HAP-1 (cell line): Measurements from ENCODE around the gene LMAN2L.

Experiments used
- DNase-seq, 2 experiments: peaks; one replicate each; pipeline ENCODE4 v3.0.0-alpha.2; 2016 to 2020; ENCODE audit warnings: low spot score in 2 of 2
- H3K27me3 ChIP-seq: fragments of 250-450 bp; sonication (Bioruptor Pico); 2 replicates; pipeline ENCODE4 v1.5.1; 2020; ENCODE audit warnings: low read depth, mild to moderate bottlenecking, moderate library complexity
- H3K36me3 ChIP-seq: fragments of 250-450 bp; sonication (Bioruptor Pico); replicated peaks from 2 replicates; pipeline ENCODE4 v1.5.1; 2020; ENCODE audit warnings: mild to moderate bottlenecking
- H3K4me1 ChIP-seq: fragments of 250-450 bp; sonication (Bioruptor Pico); 2 replicates; pipeline ENCODE4 v1.5.1; 2020; ENCODE audit warnings: mild to moderate bottlenecking
- H3K4me3 ChIP-seq: fragments of 250-450 bp; sonication (Bioruptor Pico); 2 replicates; pipeline ENCODE4 v1.5.1; 2020; ENCODE audit warnings: mild to moderate bottlenecking, moderate library complexity
- H3K9me3 ChIP-seq: fragments of 250-450 bp; sonication (Bioruptor Pico); 2 replicates; pipeline ENCODE4 v1.5.1; 2020; ENCODE audit warnings: mild to moderate bottlenecking, moderate library complexity
- in situ Hi-C: fragments of 300-500 bp; cut with MboI; formaldehyde crosslinking; loops from 3 replicates; pipeline ENCODE4 v1.14.3; 2020; ENCODE audit warnings: low sequenced_read_pairs, inconsistent platforms, mixed read lengths

LMAN2L gene

GRCh38 chr2:96710985-96711384 is 28.9 kb downstream of the LMAN2L start:
- no peaks in the 10 kb centered on the region for H3K9me3 ChIP-seq
- no peaks in the 10 kb centered on the region for H3K27me3 ChIP-seq
- peaks cover 8% of the 10 kb centered on the region for H3K4me1 ChIP-seq
- DNase-seq, result no peak
- no peak overlapping the region for H3K4me3 ChIP-seq
- in situ Hi-C loops, result no loop called here
- peaks cover 54% of the 10 kb centered on the region for H3K36me3 ChIP-seq

DNA sequence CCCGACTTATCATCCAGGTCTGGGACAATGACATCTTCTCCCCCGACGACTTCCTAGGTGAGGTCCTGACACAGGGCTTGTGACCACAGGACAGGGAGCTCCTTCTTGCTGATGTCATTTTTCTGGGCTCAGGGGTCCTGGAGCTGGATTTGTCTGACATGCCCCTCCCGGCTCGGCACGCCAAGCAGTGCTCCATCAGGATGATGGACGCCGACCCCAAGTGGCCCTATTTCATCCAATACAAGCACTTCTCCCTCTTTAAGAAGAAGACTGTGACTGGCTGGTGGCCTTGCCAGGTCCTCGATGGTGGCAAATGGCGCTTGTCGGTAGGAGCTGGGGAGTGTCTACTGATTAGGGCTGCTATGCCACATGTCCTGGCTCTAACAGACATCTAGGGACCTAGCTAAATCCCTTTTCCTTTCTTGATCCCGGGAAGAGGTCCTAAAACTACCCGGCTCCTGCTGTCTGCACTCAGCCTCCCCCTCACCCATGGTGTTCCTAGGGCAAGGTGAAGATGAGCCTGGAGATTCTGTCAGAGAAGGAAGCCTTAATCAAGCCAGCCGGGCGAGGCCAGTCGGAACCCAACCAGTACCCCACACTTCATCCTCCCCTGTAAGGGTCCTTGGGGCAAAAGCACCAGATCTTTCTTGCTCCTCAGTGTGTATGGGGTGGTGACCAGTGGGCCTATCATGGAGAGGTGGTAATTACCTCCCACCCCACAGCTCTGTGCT is 36.7 kb downstream of the LMAN2L start:
- H3K4me3 ChIP-seq, result no peak overlapping the region
- H3K36me3 ChIP-seq, result peaks cover 27% of the 10 kb centered on the region
- in situ Hi-C loops, result no loop called here
- no peak for DNase-seq
- H3K4me1 ChIP-seq, result no peaks in the 10 kb centered on the region
- H3K27me3 ChIP-seq, result no peaks in the 10 kb centered on the region
- no peaks in the 10 kb centered on the region for H3K9me3 ChIP-seq

DNA sequence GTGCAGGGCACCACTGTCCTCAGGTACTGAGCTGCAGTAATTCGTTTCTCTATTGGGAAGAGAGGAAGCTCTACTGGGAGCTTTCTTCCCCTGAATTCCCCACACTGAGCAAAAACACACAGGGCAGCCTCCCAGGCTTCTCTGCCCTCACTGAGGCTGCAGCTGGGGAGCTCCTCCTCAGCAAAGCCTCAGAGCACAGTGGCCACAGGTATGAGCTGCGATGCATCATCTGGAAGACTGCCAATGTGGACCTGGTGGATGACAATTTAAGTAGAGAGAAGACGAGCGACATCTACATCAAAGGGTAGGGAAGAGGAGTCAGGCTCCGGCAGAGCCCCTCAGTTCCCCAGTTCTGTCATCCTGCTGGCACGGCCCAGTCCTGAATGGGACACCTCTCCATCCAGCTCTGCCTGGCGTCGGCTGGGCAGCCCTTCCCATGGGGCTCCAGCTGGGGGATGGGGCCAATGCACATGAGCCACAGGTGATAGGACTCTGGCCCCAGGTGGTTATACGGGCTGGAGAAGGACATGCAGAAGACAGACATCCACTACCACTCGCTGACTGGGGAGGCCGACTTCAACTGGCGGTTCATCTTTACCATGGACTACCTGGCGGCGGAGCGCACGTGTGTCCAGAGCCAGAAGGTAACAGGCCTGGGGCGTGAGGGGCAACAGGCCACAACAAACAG is 37.6 kb downstream of the LMAN2L start:
- H3K4me1 ChIP-seq, result no peaks in the 10 kb centered on the region
- H3K9me3 ChIP-seq, result no peaks in the 10 kb centered on the region
- H3K27me3 ChIP-seq, result no peaks in the 10 kb centered on the region
- H3K4me3 ChIP-seq, result no peak overlapping the region
- in situ Hi-C loops, result no loop called here
- no peak for DNase-seq
- peaks cover 21% of the 10 kb centered on the region for H3K36me3 ChIP-seq

DNA sequence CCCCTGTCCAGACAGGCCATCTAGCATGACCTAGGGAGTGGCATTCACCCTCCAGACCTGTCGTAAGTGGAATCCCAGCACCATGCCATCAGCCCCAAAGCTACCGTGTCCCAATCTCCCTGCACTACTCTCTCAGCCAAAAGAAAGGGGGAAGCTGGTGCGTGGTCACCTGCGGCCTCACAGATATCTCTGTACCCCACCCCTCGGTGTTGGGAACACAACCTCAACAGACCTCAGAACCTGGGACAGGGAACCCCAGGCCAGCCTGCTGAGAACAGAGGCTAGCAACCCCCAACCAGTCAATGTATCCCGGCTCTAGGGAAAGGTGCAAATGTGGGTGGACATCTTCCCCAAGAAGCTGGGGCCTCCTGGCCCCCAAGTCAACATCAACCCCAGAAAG is 38.2 kb downstream of the LMAN2L start:
- in situ Hi-C loops, result no loop called here
- Histone ChIP-seq H3K36me3 (peaks cover 15% of the 10 kb centered on the region), H3K4me3 (no peak overlapping the region), H3K9me3 (no peaks in the 10 kb centered on the region), H3K4me1 (no peaks in the 10 kb centered on the region), H3K27me3 (no peaks in the 10 kb centered on the region)
- no peak for DNase-seq

DNA sequence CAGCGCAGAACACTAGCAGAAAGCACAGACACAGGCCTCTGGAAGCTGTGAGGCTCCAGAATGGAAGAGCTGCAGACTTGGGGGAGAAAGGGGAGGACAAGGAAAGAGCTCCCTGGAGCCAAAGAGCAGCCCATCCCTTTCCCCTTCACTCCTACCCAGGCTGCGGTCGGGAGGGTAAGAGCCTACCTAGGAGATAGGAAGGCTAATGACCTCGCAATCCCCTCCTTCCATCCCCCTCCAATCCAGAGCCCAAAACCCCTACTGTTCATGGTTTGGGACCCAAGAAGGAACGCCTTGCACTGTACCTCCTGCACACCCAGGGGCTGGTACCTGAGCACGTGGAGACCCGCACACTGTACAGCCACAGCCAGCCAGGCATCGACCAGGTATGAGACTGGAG is 39.8 kb downstream of the LMAN2L start:
- H3K4me1 ChIP-seq, result no peaks in the 10 kb centered on the region
- H3K4me3 ChIP-seq, result no peak overlapping the region
- no peaks in the 10 kb centered on the region for H3K9me3 ChIP-seq
- no peaks in the 10 kb centered on the region for H3K27me3 ChIP-seq
- DNase-seq, result no peak
- in situ Hi-C loops, result no loop called here
- H3K36me3 ChIP-seq, result peaks cover 4% of the 10 kb centered on the region

DNA sequence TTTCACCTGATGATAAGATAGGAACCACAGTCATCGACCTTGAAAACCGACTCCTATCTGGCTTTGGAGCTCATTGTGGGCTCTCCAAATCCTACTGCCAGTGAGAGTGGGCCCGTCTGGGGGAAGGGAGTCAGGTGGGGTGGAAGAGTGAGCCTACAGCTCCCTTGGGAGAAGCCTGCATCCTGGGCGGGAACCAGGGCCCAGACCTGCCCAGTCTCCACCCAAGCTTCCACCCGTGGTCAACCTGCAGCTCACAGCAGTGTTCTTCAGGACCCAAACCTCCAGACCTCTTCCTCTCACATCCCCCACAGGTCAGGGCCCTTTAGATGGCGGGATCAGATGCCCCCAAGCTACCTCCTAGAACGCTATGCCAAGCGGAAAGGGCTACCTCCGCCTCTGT is 40.2 kb downstream of the LMAN2L start:
- no peaks in the 10 kb centered on the region for H3K9me3 ChIP-seq
- DNase-seq, result no peak
- no peaks in the 10 kb centered on the region; the same call in none of the 2 replicates for H3K36me3 ChIP-seq
- H3K27me3 ChIP-seq, result no peaks in the 10 kb centered on the region
- in situ Hi-C loops, result no loop called here
- no peaks in the 10 kb centered on the region for H3K4me1 ChIP-seq
- no peak overlapping the region for H3K4me3 ChIP-seq

GRCh38 chr2:96699021-96699420 is 40.8 kb downstream of the LMAN2L start:
- H3K27me3 ChIP-seq, result no peaks in the 10 kb centered on the region
- no peaks in the 10 kb centered on the region for H3K9me3 ChIP-seq
- in situ Hi-C loops, result no loop called here

GRCh38 chr2:96698221-96698861 is 41.5 kb downstream of the LMAN2L start:
- no peaks in the 10 kb centered on the region for H3K9me3 ChIP-seq
- no peaks in the 10 kb centered on the region for H3K27me3 ChIP-seq
- no peaks in the 10 kb centered on the region for H3K4me1 ChIP-seq
- in situ Hi-C loops, result no loop called here
- no peak overlapping the region for H3K4me3 ChIP-seq
- DNase-seq, result no peak
- H3K36me3 ChIP-seq, result no peaks in the 10 kb centered on the region; the same call in 1 of the 2 replicates

More at GRCh38 chr2:96699021-96699420, 40.8 kb downstream of the LMAN2L start:
- Histone ChIP-seq H3K36me3 (no peaks in the 10 kb centered on the region; the same call in 1 of the 2 replicates), H3K4me3 (no peak overlapping the region), H3K4me1 (no peaks in the 10 kb centered on the region)
- no peak for DNase-seq

DNA sequence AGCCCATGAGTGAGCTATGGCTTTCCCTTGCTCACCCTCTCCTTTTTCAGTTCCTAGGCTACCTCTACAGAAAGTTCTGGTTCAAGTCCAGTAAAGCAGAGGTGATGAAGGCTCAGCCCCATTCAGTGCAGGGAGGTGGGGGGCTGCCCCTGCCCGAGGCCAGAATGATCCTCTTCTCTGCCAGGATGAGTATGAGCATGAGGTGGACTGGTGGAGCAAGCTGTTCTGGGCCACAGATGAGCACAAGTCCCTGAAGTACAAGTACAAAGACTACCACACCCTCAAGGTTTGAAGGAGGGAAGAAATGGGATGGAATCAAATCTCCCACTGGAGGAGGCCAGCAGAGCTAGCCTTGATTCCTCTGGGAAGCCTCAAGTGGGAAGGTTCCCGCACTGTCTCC is 42.4 kb downstream of the LMAN2L start:
- DNase-seq, result no peak
- in situ Hi-C loops, result no loop called here
- Histone ChIP-seq H3K36me3 (no peaks in the 10 kb centered on the region; the same call in 1 of the 2 replicates), H3K4me3 (no peak overlapping the region), H3K27me3 (no peaks in the 10 kb centered on the region), H3K9me3 (no peaks in the 10 kb centered on the region), H3K4me1 (no peaks in the 10 kb centered on the region)

- Histone ChIP-seq H3K36me3 (no peaks in the 10 kb centered on the region), H3K27me3 (no peaks in the 10 kb centered on the region), H3K9me3 (no peaks in the 10 kb centered on the region), H3K4me3 (no peak overlapping the region), H3K4me1 (no peaks in the 10 kb centered on the region)
- in situ Hi-C loops, result no loop called here
- no peak for DNase-seq
Observed at GRCh38 chr2:96695602-96696001, 44.3 kb downstream of the LMAN2L start.

DNA sequence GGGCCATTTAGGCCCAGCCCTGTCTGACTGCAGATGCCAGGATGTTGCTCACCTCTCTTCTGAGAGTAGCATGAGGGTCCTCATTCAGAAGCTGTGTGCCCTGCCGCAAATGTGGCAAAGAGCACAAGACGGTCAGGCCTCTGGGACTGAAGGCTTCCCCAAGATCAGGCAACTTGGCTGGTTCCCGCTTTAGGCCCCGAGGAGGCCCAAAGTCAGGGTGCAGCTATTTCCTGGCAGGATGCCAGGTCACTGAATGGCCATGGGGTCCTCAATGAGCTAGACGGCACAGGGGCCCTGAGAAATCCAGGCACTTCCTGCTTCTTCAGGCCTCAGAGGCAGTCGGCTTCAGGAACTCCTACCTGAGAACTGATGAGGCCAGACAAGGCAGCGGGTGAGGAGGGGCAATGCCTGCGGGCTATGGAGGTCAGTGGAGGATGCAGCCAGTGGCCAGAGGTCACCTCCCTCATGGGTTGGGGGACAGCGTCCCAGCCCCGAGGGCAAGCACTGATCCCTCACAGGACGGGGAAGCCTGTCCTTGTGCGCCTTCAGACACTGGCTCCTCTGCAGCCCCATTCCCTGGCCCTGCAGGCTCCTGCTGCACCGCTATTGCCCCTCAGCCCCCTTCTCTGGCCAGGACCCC is 44.9 kb downstream of the LMAN2L start:
- DNase-seq, result no peak
- Histone ChIP-seq H3K36me3 (no peaks in the 10 kb centered on the region), H3K9me3 (no peaks in the 10 kb centered on the region), H3K27me3 (no peaks in the 10 kb centered on the region), H3K4me1 (no peaks in the 10 kb centered on the region), H3K4me3 (no peak overlapping the region)
- in situ Hi-C loops, result no loop called here

GRCh38 chr2:96694279-96694678 is 45.6 kb downstream of the LMAN2L start:
- Histone ChIP-seq H3K4me1 (no peaks in the 10 kb centered on the region), H3K27me3 (no peaks in the 10 kb centered on the region), H3K9me3 (no peaks in the 10 kb centered on the region), H3K36me3 (no peaks in the 10 kb centered on the region), H3K4me3 (no peak overlapping the region)
- in situ Hi-C loops, result no loop called here
- no peak for DNase-seq

GRCh38 chr2:96693286-96694200 is 46.3 kb downstream of the LMAN2L start:
- Histone ChIP-seq H3K36me3 (no peaks in the 10 kb centered on the region), H3K9me3 (no peaks in the 10 kb centered on the region), H3K4me3 (no peak overlapping the region), H3K4me1 (no peaks in the 10 kb centered on the region), H3K27me3 (no peaks in the 10 kb centered on the region)
- in situ Hi-C loops, result no loop called here
- no peak for DNase-seq
